Inflammatory macrophage (primary cell): ENCODE data around the gene RNF38.

Source experiments
- DNase-seq, 2 donors: peaks; one replicate each; pipeline ENCODE4 v3.0.0-alpha.2; 2020 to 2022

The RNF38 gene

DNA sequence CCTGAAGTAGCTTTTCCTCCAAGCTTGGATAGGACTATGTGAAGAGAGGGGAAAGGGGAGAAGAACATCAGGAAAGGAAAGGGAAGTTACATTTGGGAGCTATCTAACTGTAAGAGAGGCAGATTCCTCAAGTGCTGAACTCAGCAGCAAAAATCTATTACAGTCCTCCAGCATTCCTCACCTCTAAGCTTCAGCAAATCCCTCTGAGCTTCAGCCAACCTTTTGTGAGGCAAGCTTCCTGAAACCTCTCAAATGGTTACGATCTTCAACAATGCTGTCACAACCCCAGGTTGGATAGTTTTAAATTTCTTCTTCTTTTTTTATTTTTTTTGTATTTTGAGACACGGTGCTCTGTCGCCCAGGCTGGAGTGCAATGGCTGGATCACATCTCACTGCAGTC, 2.5 kb upstream of the RNF38 start:
- DNase-seq, result no peak

DNA sequence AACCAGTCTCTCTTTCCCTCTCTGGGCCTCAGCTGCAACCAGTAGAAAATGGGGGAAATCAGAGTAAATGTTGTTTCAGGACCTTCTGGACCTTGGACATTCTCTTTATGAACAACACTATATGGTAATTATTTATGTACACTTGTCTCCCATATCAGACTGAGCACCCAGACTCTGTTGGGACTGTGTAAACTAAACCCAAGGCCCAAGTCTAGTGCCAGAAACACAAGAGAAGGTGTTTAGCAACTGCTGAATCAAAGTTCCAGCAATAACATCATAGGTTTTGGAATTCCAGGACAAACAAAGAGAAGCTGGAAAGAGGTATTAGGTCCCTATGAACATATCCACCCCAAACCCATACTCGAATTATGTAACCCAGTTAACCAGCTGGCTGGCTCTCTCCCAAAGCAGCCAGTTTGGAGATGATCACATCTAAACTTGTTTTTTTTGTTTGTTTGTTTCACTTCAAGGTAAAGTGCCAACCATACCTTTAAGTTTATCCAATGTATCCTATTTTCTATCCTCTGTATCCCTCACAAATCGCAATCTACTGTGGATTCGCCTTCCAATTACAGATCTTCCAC, 1.9 kb upstream of the RNF38 start:
- no peak for DNase-seq

DNA sequence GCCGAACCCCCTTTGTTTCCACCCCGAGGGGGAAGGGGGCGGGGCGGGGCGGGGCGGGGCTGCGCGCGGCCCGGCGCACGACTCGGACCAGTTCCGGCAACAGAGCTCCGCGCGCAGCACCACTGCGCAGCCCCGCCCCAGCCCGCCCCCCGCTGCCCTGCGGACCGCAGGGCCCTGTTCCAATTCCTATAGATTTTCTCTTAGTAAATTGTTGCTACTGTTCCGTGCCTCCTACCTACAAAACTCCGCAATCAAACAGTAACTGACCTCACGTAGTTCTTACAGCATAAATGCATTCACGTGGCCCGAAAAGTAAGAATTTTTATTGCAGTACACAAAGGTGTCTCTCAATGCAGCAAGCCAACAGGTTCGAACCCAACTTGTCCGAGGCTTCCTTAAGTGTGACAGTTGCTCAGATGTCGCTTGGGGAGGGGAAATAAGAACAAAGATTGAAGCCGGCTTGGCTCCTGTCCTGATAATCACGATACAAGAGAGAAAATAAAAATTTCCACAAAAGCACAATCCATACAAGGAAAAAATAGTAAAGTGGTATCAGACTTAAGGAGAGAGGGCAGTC, 1.2 kb upstream of the RNF38 start:
- peak; percentile 64 to 83 for DNase-seq

DNA sequence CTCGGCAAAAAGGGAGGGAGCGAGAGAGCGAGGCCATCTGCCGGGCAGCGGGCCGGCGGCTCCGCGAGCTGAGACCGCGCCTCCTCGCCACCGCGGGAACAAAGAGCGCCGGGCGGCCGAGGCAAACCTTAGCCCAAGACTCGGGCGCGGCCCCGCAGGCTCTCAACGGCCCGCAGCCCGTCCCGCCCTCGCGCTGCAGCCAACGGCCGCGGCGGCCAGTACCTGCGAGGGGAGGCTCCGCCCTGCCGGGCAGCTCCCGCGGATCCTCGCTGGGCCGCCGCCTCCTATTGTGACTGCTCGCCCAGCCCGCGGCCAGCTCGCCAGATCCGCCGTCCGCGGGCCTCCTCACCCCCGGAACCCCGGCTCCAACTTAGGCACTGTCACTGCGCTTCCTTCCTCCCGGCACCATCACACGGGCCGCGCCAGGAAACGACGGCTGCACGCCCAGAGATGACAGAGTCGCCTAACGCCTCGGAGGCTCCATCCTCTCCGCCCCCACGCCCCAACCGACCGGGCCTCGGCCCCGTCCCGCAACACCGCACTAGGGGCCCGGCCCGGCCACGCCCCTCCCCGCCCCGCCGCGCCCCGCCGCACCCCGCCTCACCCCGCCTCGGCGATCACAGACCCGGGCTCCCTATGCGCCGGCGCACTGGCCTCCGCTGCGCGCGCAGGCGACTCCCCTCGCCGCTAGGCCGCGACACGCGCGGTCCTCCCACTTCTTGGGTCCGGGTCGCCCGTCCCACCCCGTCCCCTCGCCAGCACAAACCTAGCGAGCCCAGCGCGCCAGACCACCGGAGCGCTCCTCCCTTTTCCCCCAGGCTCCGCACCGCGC, 479 bp upstream of the RNF38 start:
- peak; percentile 84 to 91 for DNase-seq

DNA sequence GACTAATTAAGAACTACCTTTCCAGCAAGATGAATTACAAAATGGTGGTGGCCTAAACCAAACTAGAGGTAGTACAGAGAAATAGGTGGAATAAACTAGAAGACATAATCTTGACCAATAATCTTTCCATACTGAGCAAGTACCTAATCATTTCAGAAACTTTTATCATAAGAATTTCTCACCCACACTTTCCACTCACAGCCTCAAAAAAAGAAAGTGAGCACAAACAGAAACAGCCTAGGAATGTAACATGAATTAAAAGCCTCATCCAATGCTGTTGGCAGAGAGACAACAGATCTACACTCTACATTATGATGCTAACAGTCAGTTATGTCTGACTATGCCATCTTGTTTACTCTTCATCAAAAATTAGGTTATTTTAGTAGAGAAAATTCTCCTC, 1.3 kb downstream of the RNF38 start:
- DNase-seq, result no peak

DNA sequence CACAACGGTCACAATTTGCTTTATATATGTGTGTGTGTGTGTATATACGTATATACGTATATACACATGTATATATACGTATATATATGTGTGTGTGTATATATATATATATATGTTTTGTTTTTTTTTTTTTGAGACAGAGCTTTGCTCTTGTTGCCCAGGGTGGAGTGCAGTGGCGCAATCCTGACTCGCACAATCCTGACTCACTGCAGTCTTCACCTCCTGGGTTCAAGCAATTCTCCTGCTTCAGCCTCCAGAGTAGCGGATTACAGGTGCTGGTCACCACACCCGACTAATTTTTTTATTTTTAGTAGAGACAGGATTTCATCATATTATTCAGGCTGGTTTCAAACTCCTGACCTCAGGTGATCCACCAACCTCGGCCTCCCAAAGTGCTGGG, 3.1 kb downstream of the RNF38 start:
- no peak for DNase-seq

DNA sequence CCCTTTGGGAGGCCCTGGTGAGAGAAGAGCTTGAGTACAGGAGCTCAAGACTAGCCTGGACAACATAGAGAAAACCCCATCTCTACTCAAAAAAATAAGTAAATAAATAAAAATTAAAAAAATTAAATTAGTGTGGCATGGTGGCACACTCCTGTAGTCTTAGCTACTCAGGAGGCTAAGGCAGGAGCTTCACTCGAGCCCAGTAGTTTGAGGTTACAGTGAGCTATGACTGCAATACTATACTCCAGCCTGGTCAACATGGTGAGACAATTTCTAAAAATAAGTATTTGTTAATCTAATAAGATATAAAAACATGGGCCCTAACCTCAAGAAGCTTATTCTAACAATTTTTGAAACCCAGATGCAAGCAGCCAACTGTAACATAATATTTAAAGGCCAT, 7.6 kb downstream of the RNF38 start:
- DNase-seq, result no peak

DNA sequence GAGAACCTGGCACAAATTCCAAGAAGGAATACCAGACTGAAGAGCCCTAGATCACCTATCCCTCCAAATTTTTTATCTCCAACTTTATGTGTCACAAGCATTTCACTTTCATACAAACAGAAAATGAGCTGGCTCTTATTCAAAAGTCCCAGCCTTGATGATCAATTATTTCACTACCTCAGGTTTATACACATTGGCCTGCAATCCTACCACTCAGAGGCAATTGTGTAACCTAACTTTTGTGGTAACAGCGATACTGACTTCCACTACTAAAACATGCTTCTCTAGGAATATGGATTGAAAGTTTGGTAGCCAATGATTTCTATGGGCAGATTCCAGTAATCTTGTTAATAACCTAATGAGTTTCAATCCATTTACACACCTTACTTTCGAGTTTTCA, 10.5 kb downstream of the RNF38 start:
- no peak for DNase-seq

DNA sequence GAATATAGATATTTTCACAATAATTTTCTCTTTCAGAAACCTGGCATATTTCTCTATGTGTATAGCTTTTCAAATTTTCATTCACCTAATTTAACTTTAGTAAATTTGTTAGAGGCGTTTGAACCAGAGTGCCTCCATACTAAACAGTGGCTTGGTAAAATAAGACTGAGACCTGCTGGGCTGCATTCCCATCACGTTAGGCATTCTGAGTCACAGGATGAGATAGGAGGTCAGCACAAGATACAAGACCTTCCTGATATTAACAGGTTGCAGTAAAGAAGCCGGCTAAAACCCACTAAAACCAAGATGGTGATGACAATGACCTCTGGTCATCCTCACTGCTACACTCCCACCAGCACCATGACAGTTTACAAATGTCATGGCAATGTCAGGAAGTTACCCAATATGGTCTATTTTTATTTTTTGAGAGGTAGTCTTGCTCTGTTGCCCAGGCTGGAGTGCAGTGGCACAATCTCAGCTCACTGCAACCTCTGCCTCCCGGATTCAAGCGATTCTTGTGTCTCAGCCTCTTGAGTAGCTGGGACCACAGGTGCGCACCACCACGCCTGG, 13.6 kb downstream of the RNF38 start:
- DNase-seq, result peak; percentile 42 to 56

DNA sequence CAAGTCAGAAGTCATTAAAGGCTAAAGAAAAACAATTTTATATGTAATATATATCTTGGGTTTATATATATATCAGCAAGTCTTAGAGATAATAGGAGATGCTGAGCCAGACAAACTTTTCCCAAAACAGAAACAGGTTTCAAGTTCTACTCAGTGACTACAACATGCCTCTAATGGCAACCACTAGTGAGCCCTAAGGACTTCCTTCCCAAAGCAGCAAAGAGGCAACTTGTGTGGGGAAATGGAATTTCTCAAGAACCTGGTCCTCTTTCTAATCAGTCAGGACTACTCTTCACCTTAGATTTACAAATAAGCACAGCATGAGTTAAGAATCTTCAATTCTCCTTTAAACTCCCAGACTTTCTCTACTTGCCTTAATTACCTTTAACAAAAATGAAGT, 17.6 kb downstream of the RNF38 start:
- DNase-seq, result peak; percentile 58 to 59

DNA sequence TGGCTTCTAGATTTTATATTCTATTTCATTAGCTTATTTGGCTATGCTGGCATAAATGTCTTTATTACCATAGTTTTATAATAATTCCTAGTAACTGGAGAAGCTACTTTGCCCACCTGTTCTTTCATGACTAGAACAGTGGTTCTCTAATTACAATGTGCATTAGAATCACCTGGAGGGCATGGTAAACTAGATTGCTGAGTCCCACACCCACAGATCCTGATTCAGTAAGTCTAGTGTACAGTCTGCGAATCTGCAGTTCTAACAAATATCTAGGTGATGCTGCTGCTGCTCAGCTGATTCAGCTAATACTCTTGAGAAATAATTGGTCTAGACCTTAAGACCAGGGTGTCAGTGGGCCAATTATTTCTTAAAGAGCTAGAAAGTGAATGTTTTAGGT, 35.5 kb downstream of the RNF38 start:
- no peak for DNase-seq

DNA sequence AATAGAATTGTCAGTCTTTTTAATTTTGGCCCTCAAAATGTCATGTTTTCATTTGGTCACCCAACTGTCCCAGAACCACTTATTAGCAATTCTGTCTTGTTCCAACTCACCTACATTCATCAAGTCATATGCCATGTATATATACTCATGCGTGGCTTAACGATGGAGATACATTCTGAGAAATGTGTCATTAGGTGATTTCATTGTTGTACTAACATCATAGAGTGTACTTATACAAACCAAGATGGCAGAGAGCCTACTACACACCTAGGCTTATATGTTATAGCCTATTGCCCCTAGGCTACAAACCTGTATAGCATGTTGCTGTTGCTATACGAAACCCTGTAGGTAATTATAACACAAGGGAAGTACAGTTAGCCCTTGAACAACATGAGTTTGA, 36.6 kb downstream of the RNF38 start:
- DNase-seq, result no peak

DNA sequence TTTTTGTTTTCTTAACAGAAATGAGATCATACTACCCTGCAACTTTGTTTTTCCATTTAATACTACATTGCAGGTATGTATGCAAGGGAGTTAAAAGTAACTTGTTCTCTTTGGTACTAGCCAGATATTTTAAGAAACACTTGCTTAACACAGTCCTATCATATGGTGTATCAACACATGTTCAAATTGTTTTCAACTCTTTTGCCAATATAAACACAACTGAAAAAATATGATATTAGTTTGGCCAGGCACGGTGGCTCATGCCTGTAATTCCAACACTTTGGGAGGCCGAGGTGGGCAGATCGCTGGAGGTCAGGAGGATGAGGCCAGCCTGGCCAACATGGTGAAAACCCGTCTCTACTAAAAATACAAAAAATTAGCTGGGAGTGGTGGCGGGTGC, 41.6 kb downstream of the RNF38 start:
- no peak for DNase-seq

DNA sequence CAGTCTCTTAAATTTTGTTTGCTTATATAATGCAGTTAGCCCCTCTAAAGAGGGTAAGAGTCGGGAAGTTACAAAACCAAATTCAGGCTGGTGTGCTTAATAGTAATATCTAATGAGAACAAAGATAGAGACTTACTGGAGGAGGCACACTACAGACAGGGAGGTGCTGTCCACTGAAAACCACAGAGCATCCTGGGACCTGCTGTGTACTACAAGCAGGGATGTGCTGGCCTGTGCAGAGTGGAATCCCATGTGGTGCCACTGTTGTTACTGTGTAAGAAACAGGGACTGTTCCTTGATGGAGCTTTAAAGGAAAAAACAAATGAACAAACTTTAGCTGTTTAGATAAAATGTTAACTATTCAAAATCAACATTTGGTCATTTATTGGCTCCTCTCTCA, 42.4 kb downstream of the RNF38 start:
- no peak for DNase-seq

DNA sequence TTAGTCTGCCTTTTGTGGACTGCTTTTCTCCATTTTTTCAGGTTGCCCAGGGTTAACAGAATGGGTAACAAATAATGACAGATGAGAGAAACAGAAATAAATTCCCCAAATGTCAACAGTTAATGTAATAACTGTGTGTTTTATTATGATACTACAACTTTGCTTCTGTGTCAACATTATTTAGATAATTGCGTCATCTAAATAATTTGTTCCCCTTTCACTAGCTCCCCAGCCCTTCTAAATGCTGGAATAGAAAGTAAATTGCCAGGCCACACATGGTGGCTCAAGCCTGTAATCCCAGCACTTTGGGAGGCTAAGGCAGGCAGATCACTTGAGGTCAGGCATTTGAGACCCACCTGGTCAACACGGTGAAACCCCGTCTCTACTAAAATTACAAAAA, 53.5 kb downstream of the RNF38 start:
- peak; percentile 7 to 74 for DNase-seq

DNA sequence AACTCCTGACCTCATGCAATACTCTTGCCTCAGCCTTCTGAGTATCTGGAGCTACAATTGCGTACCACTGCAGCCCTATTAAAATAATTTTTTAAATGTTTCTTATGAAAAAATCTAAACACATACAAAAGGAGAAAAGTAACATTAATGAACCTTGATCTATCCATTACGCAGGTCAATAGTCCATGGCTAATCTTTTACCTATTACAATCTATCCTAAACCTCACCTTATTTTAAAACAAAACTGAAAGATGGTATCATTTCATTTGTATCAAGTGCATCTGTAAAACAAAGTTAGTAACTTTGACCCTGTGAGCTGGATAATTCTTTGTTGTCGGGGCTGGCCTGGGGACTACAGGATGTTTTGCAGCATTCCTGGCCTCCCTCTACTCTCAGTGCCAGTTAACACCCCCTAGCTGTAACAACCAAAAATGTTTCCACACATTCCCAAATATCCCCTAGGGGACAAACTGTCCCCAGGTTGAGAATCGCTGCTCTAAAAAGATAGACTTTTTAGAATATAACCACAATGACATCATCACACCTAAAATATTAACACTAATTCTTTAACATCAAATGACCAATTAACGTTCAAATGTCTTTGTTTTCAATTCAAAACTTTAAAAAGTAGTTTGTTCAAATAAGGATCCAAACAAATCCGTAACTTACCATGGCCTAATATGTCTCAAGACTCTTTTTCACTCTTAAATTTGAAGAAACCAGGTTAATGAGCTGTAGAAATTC, 54.8 kb downstream of the RNF38 start:
- no peak for DNase-seq

DNA sequence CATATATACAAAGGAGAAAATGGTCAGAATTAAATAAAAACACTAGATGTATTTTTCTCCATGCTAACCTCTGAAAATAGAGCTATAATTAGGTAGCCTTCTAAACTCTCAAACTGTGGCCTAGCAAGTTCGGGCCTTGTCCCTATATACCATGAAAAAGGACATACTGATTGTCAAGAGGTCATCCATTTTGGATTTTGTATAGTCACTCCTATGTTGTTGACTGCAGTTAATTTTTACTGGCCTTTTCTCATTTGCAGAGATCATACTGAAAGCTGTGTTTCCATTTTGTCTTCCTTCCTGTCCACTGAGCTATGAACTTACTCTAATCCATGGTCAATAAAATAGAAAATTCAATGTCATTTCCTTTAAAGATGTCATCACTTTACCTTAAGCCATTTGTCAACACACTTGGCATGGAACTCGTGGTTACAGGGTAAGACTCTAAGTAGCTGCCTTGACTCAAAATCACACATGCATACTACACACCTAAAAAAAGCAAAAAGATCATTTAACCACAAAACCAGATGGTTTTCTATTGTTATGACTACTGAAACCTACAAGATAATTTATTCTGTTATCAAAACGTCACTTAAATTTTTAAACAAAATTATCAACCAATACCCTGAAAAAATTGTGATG, 58.0 kb downstream of the RNF38 start:
- no peak for DNase-seq

DNA sequence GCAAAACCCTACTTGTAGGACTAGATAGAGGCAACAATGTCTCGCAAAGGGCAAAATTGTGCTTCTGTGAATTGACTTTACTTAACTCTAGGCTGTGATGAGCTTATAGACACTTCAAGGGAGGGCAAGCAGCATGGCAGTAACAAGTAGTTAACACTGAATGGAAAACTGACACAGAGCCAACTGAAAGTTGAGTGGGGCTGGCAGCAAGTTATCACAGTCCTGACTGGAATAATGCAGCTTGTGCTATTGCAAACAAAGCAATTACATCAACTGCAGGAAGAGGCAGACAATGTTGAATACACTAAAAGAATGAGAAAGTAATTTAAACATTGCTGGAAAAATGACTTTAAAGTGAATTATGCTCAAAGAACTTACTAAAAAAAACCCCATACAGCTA, 62.2 kb downstream of the RNF38 start:
- no peak for DNase-seq

DNA sequence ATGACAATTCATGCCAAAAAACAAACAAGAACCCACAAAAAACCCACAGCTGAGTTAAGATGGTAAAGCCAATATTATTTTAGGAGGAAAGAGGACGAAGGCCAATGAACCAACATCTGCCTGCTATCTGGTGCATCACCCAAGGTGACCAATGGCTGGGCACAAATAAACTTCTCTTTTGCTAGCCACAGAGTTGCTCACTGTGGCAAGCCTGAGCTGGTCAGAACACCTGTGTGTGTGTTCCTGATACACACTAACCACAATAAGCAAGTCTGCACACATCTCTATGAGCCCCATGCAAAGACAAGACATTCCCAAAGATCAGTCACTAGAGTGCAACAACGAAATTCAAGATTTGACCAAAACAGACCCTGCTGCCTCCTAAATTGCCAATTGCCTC, 63.1 kb downstream of the RNF38 start:
- no peak for DNase-seq

DNA sequence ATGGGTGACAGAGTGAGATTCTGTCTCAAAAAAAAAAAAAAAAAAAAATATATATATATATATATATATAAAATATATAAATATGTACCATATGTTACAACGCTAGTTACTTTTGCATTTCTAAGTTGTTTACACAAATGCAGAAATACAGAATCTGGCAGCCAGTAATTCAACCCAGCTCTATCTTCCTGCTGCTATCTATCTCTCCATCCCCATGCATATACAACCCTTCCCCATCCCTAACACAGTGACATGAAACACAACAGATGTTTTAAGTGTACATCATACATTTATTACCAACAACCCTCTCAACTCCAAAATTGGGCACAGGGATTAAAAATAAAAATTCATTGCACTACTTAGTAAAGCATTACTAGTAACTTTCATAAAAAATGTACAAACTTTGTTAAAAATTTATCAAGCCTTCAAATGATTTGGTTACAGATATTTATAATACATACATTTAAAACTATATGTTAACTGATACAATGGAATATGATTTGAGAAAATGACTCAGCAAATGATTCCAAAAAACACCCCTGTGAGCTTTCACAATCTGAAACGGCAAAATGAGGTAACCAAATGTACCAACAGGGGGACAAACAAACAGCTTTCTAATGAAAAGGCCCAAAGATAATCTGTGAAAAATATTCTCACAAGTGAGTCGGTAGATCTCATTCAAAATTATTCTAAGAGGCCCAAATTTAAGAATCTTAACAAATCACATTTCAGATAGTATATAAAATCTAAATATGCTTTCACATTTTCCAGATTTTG, 63.8 kb downstream of the RNF38 start:
- DNase-seq, result no peak

DNA sequence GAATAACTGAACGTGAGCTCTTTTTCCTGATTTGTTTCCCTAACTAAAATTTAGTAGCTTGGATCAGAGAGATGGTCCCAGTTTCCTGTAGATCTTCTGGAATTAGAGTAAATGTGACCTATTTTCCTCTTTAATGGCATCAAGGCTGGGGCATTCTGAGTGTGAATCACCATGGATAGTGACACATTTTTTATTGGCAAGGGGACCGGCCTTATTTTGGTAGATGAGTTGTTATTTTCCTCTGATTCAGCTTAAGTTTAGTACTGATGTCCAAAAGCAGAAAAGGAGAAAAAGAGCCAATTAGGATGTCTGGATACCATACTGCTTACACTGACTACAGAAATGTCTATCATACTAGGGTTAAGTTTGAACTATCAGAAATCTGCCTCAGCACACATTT, 68.1 kb downstream of the RNF38 start:
- DNase-seq, result no peak
